Smooth muscle cell (in vitro differentiated cells): Measurements from ENCODE around the gene GPR173. TPM values are rescaled to one million over a fixed set of nuclear protein-coding genes. Genes with fewer than 3 reads are reported as not detected.

ENCODE experiments used
- DNase-seq: peaks from one replicate; lab custom pipeline; 2025; ENCODE audit not compliant: unreplicated experiment; lab: John Stamatoyannopoulos, UW
- H2AFZ ChIP-seq: fragments of 200-600 bp; sonication (generic); 2 replicates; pipeline ENCODE4 v1.6.0; 2016; ENCODE audit warnings: antibody characterized with exemption, low read depth, mild to moderate bottlenecking
- H3F3A ChIP-seq: fragments of 200-600 bp; sonication (generic); 2 replicates; pipeline ENCODE4 v1.6.0; 2017; ENCODE audit warnings: antibody characterized with exemption, low read depth
- H3K27ac ChIP-seq: fragments of 200-600 bp; sonication (generic); 2 replicates; pipeline ENCODE4 v1.5.1; 2016; ENCODE audit warnings: low read depth, mild to moderate bottlenecking
- H3K27me3 ChIP-seq: fragments of 200-600 bp; sonication (generic); 2 replicates; pipeline ENCODE4 v1.6.1; 2016; ENCODE audit warnings: low read depth, mild to moderate bottlenecking
- H3K36me3 ChIP-seq: fragments of 200-600 bp; sonication (generic); 2 replicates; pipeline ENCODE4 v1.5.1; 2016; ENCODE audit warnings: low read depth
- H3K4me1 ChIP-seq: fragments of 200-600 bp; sonication (generic); 2 replicates; pipeline ENCODE4 v1.5.1; 2016; ENCODE audit warnings: low read depth
- H3K4me2 ChIP-seq: fragments of 200-600 bp; sonication (generic); 2 replicates; pipeline ENCODE4 v1.6.0; 2016; ENCODE audit warnings: mild to moderate bottlenecking
- H3K4me3 ChIP-seq: fragments of 200-600 bp; sonication (generic); 2 replicates; pipeline ENCODE4 v1.5.1; 2016; ENCODE audit warnings: mild to moderate bottlenecking
- H3K79me2 ChIP-seq: fragments of 200-600 bp; sonication (generic); 2 replicates; pipeline ENCODE4 v1.6.0; 2016; ENCODE audit warnings: low read depth, mild to moderate bottlenecking
- H3K9ac ChIP-seq: fragments of 200-600 bp; sonication (generic); 2 replicates; pipeline ENCODE4 v1.6.0; 2016; ENCODE audit warnings: low read depth
- H3K9me3 ChIP-seq: fragments of 200-600 bp; sonication (generic); replicated peaks from 2 replicates; pipeline ENCODE4 v1.5.1; 2016; ENCODE audit warnings: low read depth
- H4K20me1 ChIP-seq: fragments of 200-600 bp; sonication (generic); 2 replicates; pipeline ENCODE4 v1.6.0; 2016; ENCODE audit warnings: low read depth
- WGBS: methylation state at CpG from one replicate; pipeline ENCODE4 v1.1.7; 2016; ENCODE audit warnings: low lambda C conversion rate; 5-methylcytosine and 5-hydroxymethylcytosine counted together
- polyA plus RNA-seq: library from polyadenylated mRNA; unstranded; fragments of >200 nt; fragmentation: Nextera tagmentation; extraction: Ambion mirVana; gene quantifications from 2 replicates; pipeline ENCODE4 v1.2.1, GENCODE V29; 2016
- total RNA-seq: library from RNA; depleted of rRNA; stranded (reverse); fragments of >200 nt; gene quantifications from 2 replicates; pipeline ENCODE4 v1.2.3, GENCODE V29; 2014
- TF ChIP-seq, protein P1 (sequence below): fragments of 200-600 bp; sonication (generic); IDR thresholded peaks from 2 replicates; pipeline ENCODE4 v1.5.1; 2017; ENCODE audit warnings: borderline replicate concordance, mild to moderate bottlenecking, antibody characterized with exemption; ENCODE audit not compliant: insufficient read depth, poor library complexity, severe bottlenecking

GPR173 gene
- total and polyA plus RNA-seq, 2 experiments from 2014 or later: 0.63 to 5.5 TPM

DNA sequence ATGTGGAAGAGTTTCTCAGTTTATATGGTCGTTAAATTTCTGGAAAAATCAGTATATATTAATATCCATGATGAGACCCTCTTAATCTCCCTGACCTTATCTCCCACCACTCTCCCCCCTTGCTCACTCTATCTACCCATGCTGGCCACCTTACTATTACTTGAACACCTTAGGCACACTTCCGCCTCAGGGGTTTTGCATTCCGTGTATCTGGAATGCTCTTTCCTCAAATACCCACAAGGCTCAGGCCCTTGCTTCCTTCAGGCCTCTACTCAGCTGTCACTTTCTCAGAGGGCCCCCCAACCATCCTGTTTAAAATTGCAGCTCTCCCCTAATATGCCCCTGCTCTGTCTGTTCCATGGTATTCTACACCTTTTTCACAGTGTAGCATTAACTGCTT is 47.2 kb downstream of the GPR173 start:
- Histone ChIP-seq H3K4me1 (no peaks in the 10 kb centered on the region), H3K27me3 (no peaks in the 10 kb centered on the region), H3K36me3 (no peaks in the 10 kb centered on the region), H3K9me3 (no peaks in the 10 kb centered on the region), H3K4me3 (no peak overlapping the region), H3K27ac (no peak overlapping the region), H4K20me1 (no peaks in the 10 kb centered on the region), H2AFZ (no peak overlapping the region), H3F3A (no peaks in the 10 kb centered on the region), H3K79me2 (peaks cover 8% of the 10 kb centered on the region), H3K9ac (no peak overlapping the region), H3K4me2 (no peak overlapping the region)
- TF ChIP-seq, protein P1, sequence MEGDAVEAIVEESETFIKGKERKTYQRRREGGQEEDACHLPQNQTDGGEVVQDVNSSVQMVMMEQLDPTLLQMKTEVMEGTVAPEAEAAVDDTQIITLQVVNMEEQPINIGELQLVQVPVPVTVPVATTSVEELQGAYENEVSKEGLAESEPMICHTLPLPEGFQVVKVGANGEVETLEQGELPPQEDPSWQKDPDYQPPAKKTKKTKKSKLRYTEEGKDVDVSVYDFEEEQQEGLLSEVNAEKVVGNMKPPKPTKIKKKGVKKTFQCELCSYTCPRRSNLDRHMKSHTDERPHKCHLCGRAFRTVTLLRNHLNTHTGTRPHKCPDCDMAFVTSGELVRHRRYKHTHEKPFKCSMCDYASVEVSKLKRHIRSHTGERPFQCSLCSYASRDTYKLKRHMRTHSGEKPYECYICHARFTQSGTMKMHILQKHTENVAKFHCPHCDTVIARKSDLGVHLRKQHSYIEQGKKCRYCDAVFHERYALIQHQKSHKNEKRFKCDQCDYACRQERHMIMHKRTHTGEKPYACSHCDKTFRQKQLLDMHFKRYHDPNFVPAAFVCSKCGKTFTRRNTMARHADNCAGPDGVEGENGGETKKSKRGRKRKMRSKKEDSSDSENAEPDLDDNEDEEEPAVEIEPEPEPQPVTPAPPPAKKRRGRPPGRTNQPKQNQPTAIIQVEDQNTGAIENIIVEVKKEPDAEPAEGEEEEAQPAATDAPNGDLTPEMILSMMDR: no peak
- WGBS: 82% methylated on average over 3 of the region's 3 CpGs
- no peak for DNase-seq

DNA sequence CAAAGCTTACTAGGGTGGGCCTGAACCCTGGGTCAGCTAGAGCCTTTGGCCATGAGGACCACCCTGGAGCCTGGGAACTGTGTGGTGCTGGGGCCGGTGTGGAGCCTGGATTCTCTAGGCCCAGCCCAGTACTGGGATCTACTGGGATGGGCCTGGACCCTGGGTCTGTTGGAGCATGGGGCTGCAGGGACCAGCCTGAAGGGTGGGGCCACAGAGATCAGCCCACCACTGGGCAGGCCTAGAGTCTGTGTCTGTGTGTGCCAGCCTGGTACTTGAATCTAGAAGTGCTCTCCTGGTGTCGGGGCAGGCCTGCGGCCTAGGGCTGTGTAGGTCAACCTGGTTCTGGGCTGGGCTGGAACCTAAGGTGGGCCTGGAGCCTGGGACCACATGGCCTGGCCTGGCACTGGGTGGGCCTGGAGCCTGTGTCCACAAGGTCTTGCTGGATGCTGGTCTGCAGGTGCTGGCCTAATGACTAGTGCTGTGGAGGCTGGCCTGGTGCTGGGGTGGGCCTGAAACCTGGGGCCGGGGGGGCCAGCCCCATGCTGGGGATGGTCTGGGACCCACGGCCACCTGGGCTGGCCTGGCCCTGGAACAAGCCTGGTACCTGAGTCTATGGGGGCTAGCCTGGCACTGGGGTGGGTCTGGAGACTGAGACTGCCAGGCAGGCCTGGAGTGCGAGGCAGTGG is 66.4 kb downstream of the GPR173 start:
- Histone ChIP-seq H3K27me3 (no peaks in the 10 kb centered on the region), H2AFZ (no peak overlapping the region), H3K4me3 (no peak overlapping the region), H3F3A (no peaks in the 10 kb centered on the region), H3K9ac (no peak overlapping the region), H3K36me3 (no peaks in the 10 kb centered on the region), H3K4me1 (no peaks in the 10 kb centered on the region), H4K20me1 (no peaks in the 10 kb centered on the region), H3K4me2 (no peak overlapping the region), H3K9me3 (no peaks in the 10 kb centered on the region), H3K79me2 (no peaks in the 10 kb centered on the region), H3K27ac (no peak overlapping the region)
- DNase-seq: no peak
- 90% methylated on average over 5 of the region's 6 CpGs for WGBS
- TF ChIP-seq, protein P1: no peak

DNA sequence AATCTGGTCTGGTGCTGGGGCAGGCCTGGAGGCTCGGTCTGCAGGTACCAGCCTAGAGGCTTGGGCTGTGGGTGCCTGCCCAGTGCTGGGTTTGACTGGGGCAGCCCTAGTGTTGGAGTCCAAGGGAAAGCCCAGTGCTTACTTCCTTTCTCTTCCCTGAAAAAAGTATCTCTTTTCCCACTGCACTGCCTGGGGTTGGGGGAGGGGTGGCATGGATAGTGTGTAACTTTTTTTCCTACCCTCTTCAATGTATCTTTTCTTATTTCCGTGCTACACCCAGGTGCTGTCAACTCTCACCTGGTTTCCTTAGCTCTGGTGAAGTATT is 66.9 kb downstream of the GPR173 start:
- Histone ChIP-seq H3K27me3 (no peaks in the 10 kb centered on the region), H3K4me3 (no peak overlapping the region), H3K79me2 (no peaks in the 10 kb centered on the region), H3F3A (no peaks in the 10 kb centered on the region), H3K36me3 (no peaks in the 10 kb centered on the region), H2AFZ (no peak overlapping the region), H3K4me2 (no peak overlapping the region), H3K9ac (no peak overlapping the region), H4K20me1 (no peaks in the 10 kb centered on the region), H3K27ac (no peak overlapping the region), H3K4me1 (no peaks in the 10 kb centered on the region), H3K9me3 (no peaks in the 10 kb centered on the region)
- TF ChIP-seq, protein P1: no peak
- WGBS: 64% methylated on average over 2 of the region's 2 CpGs
- DNase-seq: no peak

DNA sequence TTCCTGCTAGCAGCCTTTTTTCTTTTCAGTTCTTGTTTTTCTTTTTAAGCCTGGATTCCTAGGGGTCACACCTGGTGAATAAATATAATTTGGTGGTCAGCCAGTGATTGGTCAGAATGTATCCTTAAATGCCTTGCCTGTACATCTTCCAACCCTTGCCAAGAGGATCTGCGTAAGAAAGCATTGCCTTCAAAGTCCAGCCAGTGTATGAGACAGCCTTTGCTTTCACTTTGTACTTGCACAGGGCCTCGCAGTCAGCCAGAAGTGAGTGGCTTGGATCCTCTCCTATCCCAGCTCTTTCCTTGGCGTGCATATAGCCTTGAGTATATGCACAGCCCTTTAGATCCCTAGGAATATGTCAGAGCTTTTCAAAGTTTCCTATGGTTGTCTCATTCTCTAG is 67.5 kb downstream of the GPR173 start:
- no peak for DNase-seq
- H3K27me3 ChIP-seq: no peaks in the 10 kb centered on the region
- no peaks in the 10 kb centered on the region for H3F3A ChIP-seq
- no peaks in the 10 kb centered on the region for H4K20me1 ChIP-seq
- no peaks in the 10 kb centered on the region for H3K4me1 ChIP-seq
- no peak overlapping the region for H3K4me2 ChIP-seq
- no peaks in the 10 kb centered on the region for H3K9me3 ChIP-seq
- H3K27ac ChIP-seq: no peak overlapping the region
- TF ChIP-seq, protein P1: no peak
- WGBS: 74% methylated on average over 3 of the region's 3 CpGs
- H2AFZ ChIP-seq: no peak overlapping the region
- H3K9ac ChIP-seq: no peak overlapping the region
- no peak overlapping the region for H3K4me3 ChIP-seq
- H3K79me2 ChIP-seq: no peaks in the 10 kb centered on the region
- H3K36me3 ChIP-seq: no peaks in the 10 kb centered on the region
